OCI-LY3 (cell line): ENCODE measurements around the gene CELF4.

Experiments used
- CTCF ChIP-seq: fragments of 200-600, 300-600 bp; sonication (generic); IDR thresholded peaks from 2 replicates; pipeline ENCODE4 v1.5.1; 2014; ENCODE audit warnings: antibody characterized with exemption, low read length, low read depth
- EZH2phosphoT487 ChIP-seq: fragments of 200-600 bp; shearing (Covaris generic); IDR thresholded peaks from 2 replicates; pipeline ENCODE4 v1.6.1; 2018; ENCODE audit warnings: antibody characterized with exemption, mixed run types, low read depth

- TF ChIP-seq CTCF (no peak), EZH2phosphoT487 (no peak)
Observed at GRCh38 chr18:37249895-37250618, 315.5 kb downstream of the CELF4 start.
